NCI-H345 (cell line): ENCODE measurements around the gene DCAF7.

Experiments
- DNase-seq: peaks from one replicate; lab custom pipeline; 2025; lab: John Stamatoyannopoulos, UW

Gene DCAF7

DNA sequence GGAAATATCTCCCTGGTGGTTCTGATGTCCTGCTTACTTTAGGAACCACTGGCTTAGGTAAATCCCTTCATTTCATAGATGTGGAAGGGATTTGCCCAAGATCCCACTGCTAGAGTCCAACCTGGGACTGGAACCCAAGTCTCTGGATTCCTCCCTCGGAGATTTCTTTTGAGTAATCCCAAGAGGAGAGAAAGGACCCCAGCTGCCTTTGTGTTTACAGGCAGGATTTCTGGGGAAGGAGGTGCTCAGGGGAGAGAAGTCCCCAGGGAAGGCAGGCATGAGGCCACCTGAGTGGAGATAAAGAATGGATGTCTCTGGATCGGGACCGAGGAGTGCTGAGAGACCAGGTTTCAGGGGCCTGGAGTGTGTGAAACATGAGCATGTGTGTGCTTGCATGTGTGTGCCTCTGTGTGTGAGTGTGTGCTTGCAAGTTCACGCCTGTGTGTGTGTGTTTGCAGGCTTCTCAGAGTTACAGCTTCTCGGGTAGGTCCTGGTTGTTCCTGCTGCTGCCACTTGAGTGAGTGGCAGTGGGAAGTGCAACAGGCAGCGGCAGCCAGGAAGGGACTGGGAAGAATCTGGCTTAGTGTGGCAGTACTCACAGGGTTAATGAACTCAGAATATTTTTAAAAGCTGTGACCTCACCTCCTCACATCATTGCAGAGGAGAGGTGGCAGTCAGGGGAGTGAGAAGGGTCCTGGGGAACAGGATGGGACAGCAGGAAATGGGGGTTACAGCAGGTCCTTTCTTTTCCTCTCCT lies 24.9 kb upstream of the DCAF7 start:
- no peak for DNase-seq

DNA sequence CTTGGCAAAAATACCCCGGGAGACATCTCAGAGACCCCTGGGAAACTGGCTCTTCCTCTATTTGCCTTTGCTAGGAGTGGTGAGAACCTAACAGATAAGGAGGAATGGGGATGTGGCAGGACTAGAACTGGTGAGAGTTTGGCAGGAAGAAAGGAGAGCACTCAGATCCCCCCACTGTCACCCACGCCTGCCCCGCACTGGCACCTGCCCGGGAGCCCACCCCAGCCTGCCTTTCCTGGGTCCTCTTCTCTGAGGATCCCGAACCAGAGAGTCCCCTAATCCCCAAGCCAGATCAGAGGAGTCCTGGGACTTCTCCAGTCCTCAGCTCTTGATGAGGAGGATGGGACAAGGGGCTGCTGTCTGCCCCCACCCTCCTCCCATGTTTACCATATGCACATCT lies 23.4 kb upstream of the DCAF7 start:
- no peak for DNase-seq

DNA sequence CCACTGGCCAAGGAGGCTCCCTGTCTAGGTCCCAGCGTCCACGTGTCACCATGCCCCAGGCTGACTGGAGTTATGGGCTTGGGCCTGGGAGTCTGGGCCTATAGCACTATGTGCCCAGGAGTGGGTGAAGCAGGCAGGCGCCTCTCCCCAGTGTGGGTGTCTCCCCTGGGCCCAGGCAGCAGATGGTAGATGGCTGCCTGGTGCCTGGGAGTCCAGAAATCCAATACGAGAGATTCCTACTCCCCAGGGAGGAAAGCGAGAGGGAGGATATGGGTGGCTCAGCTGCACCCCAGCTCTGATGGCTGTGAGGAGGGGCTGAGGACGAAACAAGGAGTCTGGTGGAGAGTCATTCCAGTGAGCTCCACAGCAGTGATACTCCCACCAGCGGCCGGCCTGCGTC lies 22.1 kb upstream of the DCAF7 start:
- no peak for DNase-seq

DNA sequence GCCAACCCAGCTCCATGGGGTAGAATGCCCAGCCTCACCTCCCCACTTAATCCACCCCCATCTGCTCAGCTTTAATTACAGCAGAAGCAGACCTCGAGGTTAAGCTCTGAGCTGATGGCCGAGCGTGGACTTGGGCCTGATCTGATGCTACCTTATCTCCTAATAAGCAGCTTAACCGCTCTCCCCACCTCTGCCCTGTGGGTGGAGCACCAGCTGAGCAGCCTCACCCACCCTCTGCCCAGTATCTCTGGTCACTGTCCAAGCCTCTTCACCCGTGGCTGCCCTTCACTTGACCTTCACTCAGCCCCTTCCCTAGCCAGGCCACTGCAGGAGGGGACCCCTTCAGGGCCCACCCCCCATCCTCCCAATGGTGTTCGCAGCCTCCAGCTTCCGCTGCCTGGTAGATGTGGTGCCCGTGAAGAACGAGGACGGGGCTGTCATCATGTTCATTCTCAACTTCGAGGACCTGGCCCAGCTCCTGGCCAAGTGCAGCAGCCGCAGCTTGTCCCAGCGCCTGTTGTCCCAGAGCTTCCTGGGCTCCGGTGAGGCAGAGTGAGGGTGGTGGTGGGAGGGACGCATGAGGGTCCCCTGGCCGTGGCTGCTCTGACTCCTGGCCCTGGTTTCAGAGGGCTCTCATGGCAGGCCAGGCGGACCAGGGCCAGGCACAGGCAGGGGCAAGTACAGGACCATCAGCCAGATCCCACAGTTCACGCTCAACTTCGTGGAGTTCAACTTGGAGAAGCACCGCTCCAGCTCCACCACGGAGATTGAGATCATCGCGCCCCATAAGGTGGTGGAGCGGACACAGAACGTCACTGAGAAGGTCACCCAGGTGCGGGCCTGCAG lies 20.3 kb upstream of the DCAF7 start:
- no peak for DNase-seq

DNA sequence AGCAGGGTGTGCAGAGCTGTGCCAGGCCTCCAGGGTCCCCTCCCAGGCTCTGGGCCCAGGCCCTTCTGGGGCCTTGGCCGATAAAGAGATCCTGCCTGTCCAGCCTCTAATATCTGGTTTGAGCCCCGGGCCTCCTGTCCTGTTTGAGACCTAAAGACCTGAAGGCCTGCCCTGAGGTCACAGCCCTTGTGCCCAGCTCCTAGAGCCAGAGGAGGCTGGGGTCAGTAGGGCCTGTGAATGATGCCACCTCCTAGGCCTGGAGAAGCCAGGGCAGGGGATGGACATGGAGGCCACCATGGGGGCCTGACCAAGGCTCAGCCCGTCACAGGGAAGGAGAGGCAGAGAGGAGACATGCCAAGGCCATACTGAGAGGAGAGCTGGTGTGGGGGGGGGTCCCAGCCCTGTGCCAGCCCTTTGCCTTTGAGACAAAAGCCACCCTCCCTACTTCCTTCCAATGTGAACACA lies 19.7 kb upstream of the DCAF7 start:
- no peak for DNase-seq

DNA sequence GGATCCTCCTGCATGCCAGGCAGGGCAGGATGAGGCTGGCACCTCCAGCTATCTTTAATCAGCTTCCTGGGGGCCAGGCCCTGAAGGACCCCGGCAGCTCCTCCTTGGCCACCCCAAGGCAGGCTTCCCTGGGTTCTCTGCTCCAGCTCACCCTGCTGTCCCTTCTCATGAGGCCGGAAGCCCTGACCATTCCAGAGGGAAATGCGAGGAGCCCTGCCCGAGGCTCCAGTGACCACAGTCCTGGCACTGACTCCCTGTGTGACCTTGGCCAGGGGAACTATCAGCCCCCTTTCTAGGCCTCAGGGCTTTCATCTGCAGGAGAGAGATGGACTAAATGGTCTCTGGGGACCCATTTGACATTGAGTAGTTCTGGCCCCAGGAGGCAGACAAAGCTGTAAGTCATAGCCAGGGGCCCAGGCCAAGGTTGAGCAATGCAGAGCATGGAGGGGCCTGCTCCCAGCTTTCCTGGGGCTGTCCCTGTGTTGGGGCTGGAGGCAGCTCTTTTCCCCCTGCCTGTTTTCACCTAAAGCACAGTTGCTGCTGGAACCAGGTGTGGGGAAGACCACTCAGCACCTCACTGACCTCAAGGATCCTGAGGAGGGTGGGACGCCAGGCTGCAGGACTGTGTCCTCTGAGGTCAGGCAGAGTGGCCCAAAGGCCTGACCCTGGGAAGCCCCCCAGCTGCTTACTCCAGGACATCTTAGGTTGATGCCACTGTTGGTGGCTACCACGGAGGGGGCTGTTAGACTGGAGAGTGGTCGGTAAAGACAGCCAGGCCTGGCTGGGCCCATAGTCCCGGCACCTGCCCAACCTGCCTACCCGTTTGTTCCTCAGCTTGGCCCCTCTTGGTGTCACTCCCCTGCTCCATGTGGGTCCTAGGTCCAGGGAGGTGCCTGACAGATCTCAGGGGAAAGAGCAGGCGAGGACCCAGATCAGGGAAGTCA lies 19.0 kb upstream of the DCAF7 start:
- DNase-seq, result no peak

DNA sequence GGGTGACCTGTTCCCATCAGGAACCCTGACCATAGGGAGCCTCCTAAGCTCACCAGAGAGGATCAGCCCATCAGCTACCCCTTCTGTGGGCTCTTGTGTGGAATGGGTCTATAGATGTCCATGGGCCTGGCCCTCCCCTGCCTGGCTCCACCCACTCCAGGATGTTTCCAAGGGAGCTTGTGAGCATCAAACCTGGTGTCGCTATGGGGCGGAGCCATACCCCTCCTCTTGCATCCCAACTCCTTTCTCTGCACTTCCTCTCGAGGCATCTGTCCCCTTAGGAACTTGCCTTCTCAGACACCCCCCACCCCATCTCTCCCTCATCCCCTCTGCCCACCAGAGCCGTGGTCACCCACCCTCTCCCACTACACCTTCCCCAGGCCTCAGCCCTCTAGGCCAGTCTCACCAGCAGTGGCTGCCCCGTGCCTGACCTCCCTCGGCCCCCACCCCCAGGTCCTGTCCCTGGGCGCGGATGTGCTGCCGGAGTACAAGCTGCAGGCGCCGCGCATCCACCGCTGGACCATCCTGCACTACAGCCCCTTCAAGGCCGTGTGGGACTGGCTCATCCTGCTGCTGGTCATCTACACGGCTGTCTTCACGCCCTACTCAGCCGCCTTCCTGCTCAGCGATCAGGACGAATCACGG lies 16.7 kb upstream of the DCAF7 start:
- no peak for DNase-seq

DNA sequence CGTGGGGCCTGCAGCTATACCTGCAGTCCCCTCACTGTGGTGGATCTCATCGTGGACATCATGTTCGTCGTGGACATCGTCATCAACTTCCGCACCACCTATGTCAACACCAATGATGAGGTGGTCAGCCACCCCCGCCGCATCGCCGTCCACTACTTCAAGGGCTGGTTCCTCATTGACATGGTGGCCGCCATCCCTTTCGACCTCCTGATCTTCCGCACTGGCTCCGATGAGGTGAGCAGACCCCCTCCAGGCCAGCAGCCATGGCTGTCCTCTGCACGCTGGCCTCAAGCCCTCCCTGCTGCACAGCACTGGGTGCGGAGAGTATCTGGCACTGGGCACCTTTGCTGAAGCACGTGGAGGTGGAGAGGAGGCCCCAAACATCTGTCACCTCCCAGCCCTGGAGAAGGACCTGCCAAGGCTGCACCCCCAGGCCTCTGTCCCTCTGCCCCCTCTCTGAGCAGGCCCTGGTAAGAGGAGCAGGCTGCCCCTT lies 16.2 kb upstream of the DCAF7 start:
- DNase-seq, result no peak

DNA sequence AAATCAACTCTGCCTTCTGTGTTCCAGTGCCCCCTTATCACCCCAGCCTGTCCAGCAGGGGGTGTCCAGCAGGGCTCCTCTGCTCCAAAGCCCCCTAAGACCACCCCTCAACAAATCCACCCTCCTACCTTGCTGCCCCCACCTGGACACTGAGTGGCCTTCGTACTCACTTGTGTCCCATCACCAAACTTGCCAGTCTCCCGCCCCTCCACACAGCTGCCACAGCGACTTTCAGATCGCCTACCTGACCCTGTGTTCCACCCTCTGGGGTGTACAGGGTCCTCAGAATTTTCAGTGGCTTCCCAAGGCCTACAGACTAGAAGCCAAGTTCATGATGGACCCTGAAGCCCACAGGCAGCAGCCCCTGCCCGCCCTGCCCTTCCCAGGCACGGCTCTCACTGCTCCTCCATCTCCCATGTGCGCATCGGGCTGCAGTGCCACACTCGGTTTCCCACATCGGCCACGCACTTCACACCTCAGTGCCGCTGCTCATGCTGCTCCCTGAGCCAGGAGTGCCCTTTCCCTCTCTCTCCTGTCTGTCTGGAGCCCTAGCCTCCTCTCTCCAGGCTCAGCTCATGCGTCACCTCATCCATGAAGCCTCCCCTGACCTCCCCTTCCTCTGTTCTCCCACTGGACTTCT lies 15.3 kb upstream of the DCAF7 start:
- DNase-seq, result no peak

DNA sequence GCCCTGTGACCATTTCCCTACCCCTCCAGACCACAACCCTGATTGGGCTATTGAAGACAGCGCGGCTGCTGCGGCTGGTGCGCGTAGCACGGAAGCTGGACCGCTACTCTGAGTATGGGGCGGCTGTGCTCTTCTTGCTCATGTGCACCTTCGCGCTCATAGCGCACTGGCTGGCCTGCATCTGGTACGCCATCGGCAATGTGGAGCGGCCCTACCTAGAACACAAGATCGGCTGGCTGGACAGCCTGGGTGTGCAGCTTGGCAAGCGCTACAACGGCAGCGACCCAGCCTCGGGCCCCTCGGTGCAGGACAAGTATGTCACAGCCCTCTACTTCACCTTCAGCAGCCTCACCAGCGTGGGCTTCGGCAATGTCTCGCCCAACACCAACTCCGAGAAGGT lies 14.6 kb upstream of the DCAF7 start:
- DNase-seq, result no peak

DNA sequence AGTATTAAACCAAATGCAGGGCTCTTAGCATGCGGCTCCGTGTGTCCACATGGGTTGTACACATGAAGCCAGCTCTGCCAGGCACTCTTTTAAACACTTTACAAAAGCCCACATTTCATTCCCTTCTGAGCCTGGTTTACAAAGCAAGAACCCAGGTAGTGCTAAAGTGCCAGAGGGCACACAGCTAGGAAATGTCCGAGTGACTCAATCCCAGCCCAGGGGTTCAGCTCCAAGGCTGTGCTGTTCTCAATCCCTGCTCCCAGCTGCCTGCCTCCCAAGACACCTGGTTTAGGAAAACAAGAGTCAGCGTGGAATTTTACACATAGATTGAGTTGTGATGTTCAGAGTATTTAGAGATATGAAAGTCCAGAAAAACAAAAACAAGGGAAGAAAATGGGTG lies 13.3 kb upstream of the DCAF7 start:
- no peak for DNase-seq

DNA sequence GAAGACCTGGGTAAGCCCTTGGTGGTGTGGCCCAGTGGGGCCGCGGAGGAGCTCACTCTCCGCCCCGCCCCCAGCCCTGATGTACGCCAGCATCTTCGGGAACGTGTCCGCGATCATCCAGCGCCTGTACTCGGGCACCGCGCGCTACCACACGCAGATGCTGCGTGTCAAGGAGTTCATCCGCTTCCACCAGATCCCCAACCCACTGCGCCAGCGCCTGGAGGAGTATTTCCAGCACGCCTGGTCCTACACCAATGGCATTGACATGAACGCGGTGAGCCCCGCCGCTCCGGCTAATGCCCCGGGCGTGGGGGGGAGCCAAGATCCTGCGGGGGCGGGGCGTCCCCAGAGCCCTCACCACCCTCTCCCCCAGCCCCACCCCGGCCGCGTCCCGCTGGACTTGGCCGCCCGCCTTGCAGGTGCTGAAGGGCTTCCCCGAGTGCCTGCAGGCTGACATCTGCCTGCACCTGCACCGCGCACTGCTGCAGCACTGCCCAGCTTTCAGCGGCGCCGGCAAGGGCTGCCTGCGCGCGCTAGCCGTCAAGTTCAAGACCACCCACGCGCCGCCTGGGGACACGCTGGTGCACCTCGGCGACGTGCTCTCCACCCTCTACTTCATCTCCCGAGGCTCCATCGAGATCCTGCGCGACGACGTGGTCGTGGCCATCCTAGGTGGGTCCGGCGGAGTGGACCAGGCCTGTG lies 12.1 kb upstream of the DCAF7 start:
- no peak for DNase-seq

DNA sequence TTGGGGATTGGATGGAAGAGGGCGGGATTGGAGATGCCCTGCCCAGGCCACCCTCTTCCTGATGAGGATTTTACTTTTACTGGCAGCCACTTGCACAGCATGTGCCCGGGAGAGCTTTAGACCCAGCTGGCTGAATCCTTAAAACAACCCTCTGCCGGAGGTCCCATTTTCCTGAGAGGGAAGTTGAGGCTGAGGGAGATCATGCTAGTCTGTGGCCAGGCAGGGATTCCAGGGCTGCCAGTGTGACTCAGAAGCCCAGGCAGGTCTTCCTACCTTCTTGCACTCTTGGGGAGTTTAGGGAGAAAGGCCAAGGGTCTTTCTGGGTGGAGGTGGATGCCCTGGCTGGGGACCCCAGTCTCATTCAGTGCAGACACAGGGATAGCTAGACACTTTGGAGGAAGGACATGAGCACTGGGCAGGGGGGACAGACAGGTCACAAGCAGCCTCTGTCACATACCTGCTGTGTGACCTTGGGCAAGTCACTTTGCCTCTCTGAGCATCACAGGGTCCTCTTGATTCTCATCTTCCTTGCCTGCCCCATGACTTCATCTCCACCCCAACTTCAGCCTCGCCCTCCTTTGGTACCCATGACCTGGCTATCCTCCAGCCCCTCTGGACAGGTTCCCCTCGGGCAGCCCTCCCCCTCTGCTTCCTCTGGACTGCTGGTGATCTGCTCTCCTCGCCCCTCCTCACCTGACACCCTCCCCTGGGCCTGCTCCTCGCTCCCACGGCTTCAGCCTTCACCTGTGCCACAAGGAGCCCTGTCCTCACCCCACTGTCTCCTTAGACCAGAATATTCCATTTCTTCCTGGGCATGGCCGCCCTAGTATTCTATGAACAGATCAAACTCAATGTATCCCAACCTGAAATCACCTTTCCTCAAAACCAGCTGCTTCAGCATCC lies 11.3 kb upstream of the DCAF7 start:
- DNase-seq, result no peak

DNA sequence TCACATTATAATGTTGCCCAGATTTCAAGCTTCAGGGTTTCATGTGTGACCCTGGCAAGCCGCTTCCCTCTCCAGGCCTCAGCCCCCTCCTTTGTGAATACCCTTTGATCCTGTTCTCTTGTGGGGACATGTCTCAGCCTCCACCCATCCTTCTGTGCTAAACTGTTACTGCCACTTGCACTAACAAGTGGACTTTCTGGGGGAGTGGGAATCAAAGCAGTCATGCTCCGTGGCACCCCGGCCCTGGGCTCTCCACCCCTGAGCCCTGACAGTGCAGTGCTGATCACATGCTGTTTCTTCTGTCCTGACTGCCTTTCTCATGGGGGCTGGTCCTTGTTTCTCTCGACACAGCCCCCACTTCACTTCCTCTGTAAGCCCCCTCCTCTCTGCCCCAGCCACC lies 9.7 kb upstream of the DCAF7 start:
- no peak for DNase-seq

DNA sequence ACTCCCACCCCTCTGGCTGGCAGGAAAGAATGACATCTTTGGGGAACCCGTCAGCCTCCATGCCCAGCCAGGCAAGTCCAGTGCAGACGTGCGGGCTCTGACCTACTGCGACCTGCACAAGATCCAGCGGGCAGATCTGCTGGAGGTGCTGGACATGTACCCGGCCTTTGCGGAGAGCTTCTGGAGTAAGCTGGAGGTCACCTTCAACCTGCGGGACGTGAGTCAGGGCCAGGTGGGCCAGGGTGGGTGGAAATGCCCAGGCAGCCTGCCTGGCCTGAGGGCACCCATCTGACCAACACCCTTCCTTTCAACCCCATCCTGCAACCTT lies 8.1 kb upstream of the DCAF7 start:
- no peak for DNase-seq

DNA sequence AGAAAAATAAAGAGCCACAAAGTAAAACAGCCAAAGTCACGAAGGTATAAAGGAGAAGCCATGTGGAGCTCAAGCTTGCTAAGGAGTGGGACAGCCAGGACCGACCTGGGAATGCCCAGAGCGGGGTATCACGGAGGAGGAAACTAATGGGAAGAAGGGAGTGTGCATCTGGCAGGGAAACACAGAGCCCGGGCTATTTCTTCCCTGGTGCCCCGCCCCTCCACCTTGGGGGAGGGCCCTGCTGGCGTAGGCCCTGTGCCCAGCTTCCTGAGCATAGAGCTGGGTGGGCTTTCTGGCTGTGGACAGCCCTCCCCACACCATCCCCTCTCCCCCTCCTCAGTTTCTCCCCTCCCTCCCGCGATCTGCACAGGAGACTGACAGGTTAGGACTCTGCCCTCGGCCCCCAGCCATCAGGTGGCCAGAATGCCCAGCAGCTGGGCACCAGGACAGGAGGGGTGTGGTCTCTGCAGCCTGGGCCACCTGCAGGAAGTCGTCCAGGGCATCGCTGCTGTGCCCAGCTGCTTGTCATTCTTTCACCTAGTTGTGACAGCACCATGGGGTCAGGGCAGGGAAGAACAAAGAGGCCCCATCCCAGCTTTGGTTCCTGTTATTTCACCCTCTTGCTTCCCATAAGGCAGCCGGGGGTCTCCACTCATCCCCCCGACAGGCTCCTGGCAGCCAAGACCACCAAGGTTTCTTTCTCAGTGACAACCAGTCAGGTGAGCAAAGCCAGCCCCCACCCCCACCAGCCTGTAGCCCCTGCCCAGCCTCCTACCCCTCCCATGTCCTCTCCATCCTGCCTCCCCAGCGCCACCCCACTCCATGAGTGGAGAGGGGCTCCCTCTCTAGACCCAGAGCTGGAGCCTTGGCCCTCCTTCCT lies 7.1 kb upstream of the DCAF7 start:
- peak; percentile 10 for DNase-seq

DNA sequence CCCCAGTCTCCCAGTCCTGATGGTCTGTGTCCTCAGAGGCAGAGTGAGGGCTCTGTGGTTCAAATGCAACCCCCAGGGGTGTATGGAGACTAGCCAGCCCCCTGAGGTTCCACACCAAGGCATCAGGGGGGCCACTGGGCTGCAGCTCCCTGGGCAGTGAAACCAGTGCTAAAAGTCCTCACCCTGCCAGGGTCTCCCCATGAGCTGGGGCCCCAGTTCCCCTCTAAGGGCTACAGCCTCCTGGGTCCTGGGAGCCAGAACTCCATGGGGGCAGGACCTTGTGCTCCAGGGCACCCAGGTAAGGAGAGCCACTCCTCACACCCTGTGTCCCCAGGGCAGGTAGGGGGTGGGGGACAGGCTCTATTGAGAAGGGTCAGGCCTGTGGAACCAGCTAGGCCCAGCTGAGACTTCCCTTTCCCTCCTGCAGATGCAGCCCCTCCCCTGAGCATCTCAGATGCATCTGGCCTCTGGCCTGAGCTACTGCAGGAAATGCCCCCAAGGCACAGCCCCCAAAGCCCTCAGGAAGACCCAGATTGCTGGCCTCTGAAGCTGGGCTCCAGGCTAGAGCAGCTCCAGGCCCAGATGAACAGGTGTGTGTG lies 6.4 kb upstream of the DCAF7 start:
- DNase-seq, result no peak
